Activated CD4-positive, CD25-positive, alpha-beta regulatory T cell treated with anti-CD3 and anti-CD28 coated beads, Interleukin-2, amount 50 U/mL, for 72 hours (primary cell): ENCODE results near the gene ZNF597.

Experiments
- DNase-seq: peaks from one replicate; pipeline ENCODE4 v3.0.0; 2021

Gene ZNF597

GRCh38 chr16:3454631-3455147, 11.4 kb upstream of the ZNF597 start:
- no peak for DNase-seq

- DNase-seq, result no peak
Observed at GRCh38 chr16:3454093-3454492, 10.8 kb upstream of the ZNF597 start.

GRCh38 chr16:3444032-3444388, 706 bp upstream of the ZNF597 start:
- no peak for DNase-seq

GRCh38 chr16:3439637-3440036, 3.7 kb downstream of the ZNF597 start:
- no peak for DNase-seq

- no peak for DNase-seq
Observed at GRCh38 chr16:3434373-3434772, 8.9 kb downstream of the ZNF597 start.

- DNase-seq, result peak; percentile 70
Observed at GRCh38 chr16:3431779-3432219, 11.5 kb downstream of the ZNF597 start.

- no peak for DNase-seq
Observed at GRCh38 chr16:3413730-3414379, 29.4 kb downstream of the ZNF597 start.

GRCh38 chr16:3408561-3409197, 34.6 kb downstream of the ZNF597 start:
- no peak for DNase-seq

GRCh38 chr16:3401719-3402397, 41.4 kb downstream of the ZNF597 start:
- DNase-seq, result no peak

GRCh38 chr16:3400779-3401688, 42.3 kb downstream of the ZNF597 start, which contains the start of the genes ZNF174 and ZSCAN32:
ZNF174 (plus strand) TSS chr16:3401215; CDS start chr16:3402005, 790 bp downstream.
ZSCAN32 (minus strand) TSS chr16:3401004; CDS start chr16:3397557, 3,447 bp downstream.
- DNase-seq, result peak; percentile 98

GRCh38 chr16:3400446-3400778, 42.9 kb downstream of the ZNF597 start:
- no peak for DNase-seq

GRCh38 chr16:3389663-3390338, 53.5 kb downstream of the ZNF597 start:
- no peak for DNase-seq

GRCh38 chr16:3388325-3388724, 55.0 kb downstream of the ZNF597 start:
- no peak for DNase-seq

- no peak for DNase-seq
Observed at GRCh38 chr16:3383045-3383448, 60.3 kb downstream of the ZNF597 start.
